ENCODE measurements around the gene DENND6A. TPM values are rescaled to one million over a fixed set of nuclear protein-coding genes. Genes with fewer than 3 reads are reported as not detected.
"Not testable (repeated sequence)": the region's sequence is repeated elsewhere in the genome, so short reads cannot be mapped to it uniquely, and the experiment has no call there.

DENND6A gene
- total and polyA plus RNA-seq, 11 donors: 4.9 to 27.9 (median 14.3) TPM

DNA sequence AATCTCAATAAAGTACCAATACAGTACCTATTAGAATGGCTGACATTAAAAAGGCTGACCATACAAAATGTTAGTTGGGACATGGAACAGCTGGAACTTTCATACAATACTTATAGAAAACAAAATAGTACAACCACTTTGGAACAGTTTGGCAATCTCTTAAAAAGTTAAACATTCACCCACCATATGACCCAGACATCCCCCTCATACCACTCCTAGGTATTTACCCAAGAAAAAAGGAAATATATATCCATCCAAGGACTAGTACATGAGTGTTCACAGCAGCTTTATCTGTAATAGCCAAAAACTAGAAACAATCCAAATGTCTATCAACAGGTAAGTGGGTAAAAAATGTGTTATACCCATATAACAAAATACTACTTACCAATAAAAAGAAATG is 70.5 kb downstream of the DENND6A start:
- no peak for TF ChIP-seq POLR2A (IDR thresholded peaks at IDR 0.05)
- TF ChIP-seq, protein P1, sequence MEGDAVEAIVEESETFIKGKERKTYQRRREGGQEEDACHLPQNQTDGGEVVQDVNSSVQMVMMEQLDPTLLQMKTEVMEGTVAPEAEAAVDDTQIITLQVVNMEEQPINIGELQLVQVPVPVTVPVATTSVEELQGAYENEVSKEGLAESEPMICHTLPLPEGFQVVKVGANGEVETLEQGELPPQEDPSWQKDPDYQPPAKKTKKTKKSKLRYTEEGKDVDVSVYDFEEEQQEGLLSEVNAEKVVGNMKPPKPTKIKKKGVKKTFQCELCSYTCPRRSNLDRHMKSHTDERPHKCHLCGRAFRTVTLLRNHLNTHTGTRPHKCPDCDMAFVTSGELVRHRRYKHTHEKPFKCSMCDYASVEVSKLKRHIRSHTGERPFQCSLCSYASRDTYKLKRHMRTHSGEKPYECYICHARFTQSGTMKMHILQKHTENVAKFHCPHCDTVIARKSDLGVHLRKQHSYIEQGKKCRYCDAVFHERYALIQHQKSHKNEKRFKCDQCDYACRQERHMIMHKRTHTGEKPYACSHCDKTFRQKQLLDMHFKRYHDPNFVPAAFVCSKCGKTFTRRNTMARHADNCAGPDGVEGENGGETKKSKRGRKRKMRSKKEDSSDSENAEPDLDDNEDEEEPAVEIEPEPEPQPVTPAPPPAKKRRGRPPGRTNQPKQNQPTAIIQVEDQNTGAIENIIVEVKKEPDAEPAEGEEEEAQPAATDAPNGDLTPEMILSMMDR (IDR thresholded peaks at IDR 0.05): no peak
- no peak for ATAC-seq
- intact Hi-C loops (cut with DNase I): no loop called here
- Histone ChIP-seq H3K4me3 (no peak overlapping the region), H3K36me3 (peaks cover 0 to 65% (median 51%) of the 10 kb centered on the region in 9 donors), H3K9me3 (no peaks in the 10 kb centered on the region), H3K27me3 (no peaks in the 10 kb centered on the region), H3K27ac (no peak overlapping the region), H3K4me1 (no peaks in the 10 kb centered on the region)
- no peak for DNase-seq

DNA sequence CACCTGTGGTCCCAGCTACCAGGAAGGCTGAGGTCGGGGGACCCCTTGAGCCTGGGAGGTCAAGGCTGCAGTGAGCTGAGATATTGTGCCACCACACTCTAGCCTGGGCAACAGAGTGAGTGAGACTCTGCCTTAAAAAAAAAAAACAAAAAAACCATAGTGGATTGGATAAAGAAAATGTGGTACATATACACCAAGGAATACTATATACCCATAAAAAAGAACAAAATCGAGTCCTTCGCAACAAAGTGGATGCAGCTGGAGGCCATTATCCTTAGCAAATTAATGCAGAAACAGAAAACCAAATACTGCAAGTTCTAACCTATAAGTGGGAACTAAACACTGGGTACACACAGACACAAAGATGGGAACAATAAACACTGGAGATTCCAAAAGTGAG is 75.1 kb downstream of the DENND6A start:
- intact Hi-C loops (cut with DNase I): no loop called here
- H3K4me1 ChIP-seq: no peaks in the 10 kb centered on the region
- no peak overlapping the region for H3K27ac ChIP-seq
- TF ChIP-seq POLR2A (IDR thresholded peaks at IDR 0.05): no peak
- TF ChIP-seq, protein P1 (IDR thresholded peaks at IDR 0.05): no peak
- DNase-seq (no peak), ATAC-seq (no peak)
- H3K36me3 ChIP-seq: peaks cover 0 to 24% (median 6%) of the 10 kb centered on the region in 9 donors
- H3K9me3 ChIP-seq: no peaks in the 10 kb centered on the region
- no peaks in the 10 kb centered on the region for H3K27me3 ChIP-seq
- no peak overlapping the region for H3K4me3 ChIP-seq
- 95 to 99% (median 97%) methylated on average over 3 of the region's 3 CpGs for WGBS, 4 donors

DNA sequence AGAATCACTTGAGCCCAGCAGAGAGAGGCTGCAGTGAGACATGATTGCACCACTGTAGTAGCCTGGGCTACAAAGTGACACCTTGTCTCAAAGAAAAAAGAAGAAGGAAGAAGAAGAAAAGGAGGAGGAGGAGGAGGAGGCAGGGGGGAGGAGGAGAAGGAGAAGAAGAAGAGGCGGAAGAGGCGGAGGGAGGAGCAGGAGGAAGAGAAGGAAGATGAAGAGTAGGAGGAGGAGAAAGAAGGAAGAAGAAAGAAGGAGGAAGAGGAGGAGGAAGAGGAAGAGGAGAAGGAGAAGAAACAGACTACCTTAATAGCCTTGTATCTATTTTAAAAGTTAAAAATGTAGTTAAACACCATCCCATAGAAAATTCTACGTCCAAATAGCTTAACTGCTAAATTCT is 76.6 kb downstream of the DENND6A start:
- H3K27me3 ChIP-seq: no peaks in the 10 kb centered on the region
- intact Hi-C loops (cut with DNase I): no loop called here
- peaks cover 0 to 10% (median 0%) of the 10 kb centered on the region in 9 donors for H3K36me3 ChIP-seq
- no peak for DNase-seq
- H3K27ac ChIP-seq: no peak overlapping the region
- no peak for ATAC-seq
- H3K4me1 ChIP-seq: no peaks in the 10 kb centered on the region
- 55 to 93% (median 70%) methylated on average over 3 of the region's 3 CpGs for WGBS, 4 donors
- H3K9me3 ChIP-seq: peaks cover 0 to 6% (median 0%) of the 10 kb centered on the region in 12 donors
- no peak overlapping the region for H3K4me3 ChIP-seq
- TF ChIP-seq, protein P1 (IDR thresholded peaks at IDR 0.05): no peak
- TF ChIP-seq POLR2A (IDR thresholded peaks at IDR 0.05): no peak

DNA sequence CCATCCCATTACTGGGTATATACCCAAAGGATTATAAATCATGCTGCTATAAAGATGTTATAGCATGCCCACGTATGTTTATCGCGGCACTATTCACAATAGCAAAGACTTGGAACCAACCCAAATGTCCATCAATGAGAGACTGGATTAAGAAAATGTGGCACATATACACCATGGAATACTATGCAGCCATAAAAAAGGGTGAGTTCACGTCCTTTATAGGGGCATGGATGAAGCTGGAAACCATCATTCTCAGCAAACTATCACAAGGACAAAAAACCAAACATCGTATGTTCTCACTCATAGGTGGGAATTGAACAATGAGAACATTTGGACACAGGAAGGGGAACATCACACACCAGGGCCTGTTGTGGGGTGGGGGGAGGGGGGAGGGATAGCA is 81.0 kb downstream of the DENND6A start:
- Histone ChIP-seq H3K9me3 (peaks cover 0 to 20% (median 0%) of the 10 kb centered on the region in 12 donors), H3K36me3 (peaks cover 0 to 11% (median 0%) of the 10 kb centered on the region in 9 donors)
- DNase-seq; intact Hi-C loops (cut with DNase I); H3K4me1 ChIP-seq; ATAC-seq; H3K4me3 ChIP-seq; H3K27me3 ChIP-seq; H3K27ac ChIP-seq: not testable (repeated sequence)
- 93 to 98% (median 97%) methylated on average over 5 of the region's 5 CpGs for whole genome bisulfite sequencing, 4 donors

DNA sequence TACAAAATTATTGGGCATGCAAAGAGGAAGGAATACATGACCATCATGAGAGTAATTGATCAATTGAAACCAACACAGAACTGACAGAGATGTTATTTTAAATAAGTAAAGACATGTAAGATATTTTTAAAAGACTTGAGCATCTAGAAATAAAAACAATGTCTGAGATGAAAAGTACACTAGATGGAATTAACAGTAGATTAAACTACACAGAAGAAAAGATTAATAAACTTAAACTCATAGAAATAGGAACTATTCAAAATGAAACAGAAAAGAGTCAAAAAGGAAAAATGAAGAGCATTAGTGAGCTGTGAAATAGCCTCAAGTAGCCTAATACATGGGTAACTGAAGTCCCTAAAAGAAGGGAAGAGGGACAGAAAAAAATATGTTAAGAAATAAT is 87.2 kb downstream of the DENND6A start:
- intact Hi-C loops (cut with DNase I): no loop called here
- TF ChIP-seq, protein P1 (IDR thresholded peaks at IDR 0.05): no peak
- no peak for TF ChIP-seq POLR2A (IDR thresholded peaks at IDR 0.05)
- DNase-seq (no peak), ATAC-seq (no peak)
- H3K4me3 ChIP-seq: no peak overlapping the region
- H3K4me1 ChIP-seq: no peaks in the 10 kb centered on the region
- H3K27ac ChIP-seq: no peak overlapping the region
- H3K27me3 ChIP-seq: no peaks in the 10 kb centered on the region
- peaks cover 0 to 23% (median 8%) of the 10 kb centered on the region in 9 donors for H3K36me3 ChIP-seq
- peaks cover 0 to 29% (median 1%) of the 10 kb centered on the region in 12 donors for H3K9me3 ChIP-seq

All from heart left ventricle (tissue), 16 donors.